Neural progenitor cell (in vitro differentiated cells): ENCODE measurements around the gene ZAP70. TPM values are rescaled to one million over a fixed set of nuclear protein-coding genes. Genes with fewer than 3 reads are reported as not detected.

ENCODE experiments used
- DNase-seq: peaks from one replicate; pipeline ENCODE4 v3.0.0-alpha.2; 2016; ENCODE audit warnings: low spot score
- H2AFZ ChIP-seq: fragments of 200-600 bp; sonication (generic); replicated peaks from 2 replicates; pipeline ENCODE4 v1.6.1; 2016; ENCODE audit warnings: antibody characterized with exemption
- H3F3A ChIP-seq: fragments of 200-600 bp; sonication (generic); 2 replicates; pipeline ENCODE4 v1.6.1; 2016; ENCODE audit warnings: antibody characterized with exemption, low read depth
- H3K27ac ChIP-seq: fragments of 200-600 bp; sonication (generic); 2 replicates; pipeline ENCODE4 v1.5.1; 2016; ENCODE audit warnings: mild to moderate bottlenecking
- H3K27me3 ChIP-seq: fragments of 200-600 bp; sonication (generic); 2 replicates; pipeline ENCODE4 v1.6.1; 2016; ENCODE audit warnings: mild to moderate bottlenecking, moderate library complexity
- H3K36me3 ChIP-seq: fragments of 200-600 bp; sonication (generic); 2 replicates; pipeline ENCODE4 v1.5.1; 2016
- H3K4me1 ChIP-seq: fragments of 200-600 bp; sonication (generic); 2 replicates; pipeline ENCODE4 v1.6.1; 2016; ENCODE audit warnings: mixed run types
- H3K4me2 ChIP-seq: fragments of 200-600 bp; sonication (generic); 2 replicates; pipeline ENCODE4 v1.6.1; 2016
- H3K4me3 ChIP-seq: fragments of 200-600 bp; sonication (generic); 2 replicates; pipeline ENCODE4 v1.5.1; 2016
- H3K79me2 ChIP-seq: fragments of 200-600 bp; sonication (generic); 2 replicates; pipeline ENCODE4 v1.6.1; 2016; ENCODE audit warnings: low read depth
- H3K9ac ChIP-seq: fragments of 200-600 bp; sonication (generic); 2 replicates; pipeline ENCODE4 v1.6.1; 2016
- H3K9me3 ChIP-seq: fragments of 200-600 bp; sonication (generic); 2 replicates; pipeline ENCODE4 v1.5.1; 2016; ENCODE audit warnings: low read depth
- H4K20me1 ChIP-seq: fragments of 200-600 bp; sonication (generic); 2 replicates; pipeline ENCODE4 v1.6.1; 2016; ENCODE audit warnings: low read depth
- H3K27ac Mint-ChIP-seq: 3 replicates; pipeline ENCODE4 v1.8.0; 2021; ENCODE audit warnings: mixed read lengths
- H3K27me3 Mint-ChIP-seq: 2 replicates; pipeline ENCODE4 v1.8.0; 2022; ENCODE audit warnings: low read depth, mild to moderate bottlenecking, inconsistent platforms, moderate library complexity, mixed read lengths; ENCODE audit not compliant: insufficient read depth
- H3K36me3 Mint-ChIP-seq: 3 replicates; pipeline ENCODE4 v1.8.0; 2021; ENCODE audit warnings: mixed read lengths
- H3K4me1 Mint-ChIP-seq: 3 replicates; pipeline ENCODE4 v1.8.0; 2021; ENCODE audit warnings: mixed read lengths
- H3K4me3 Mint-ChIP-seq: 3 replicates; pipeline ENCODE4 v1.8.0; 2021; ENCODE audit warnings: mild to moderate bottlenecking, moderate library complexity, mixed read lengths
- H3K9me3 Mint-ChIP-seq: 3 replicates; pipeline ENCODE4 v1.8.0; 2020; ENCODE audit warnings: mixed read lengths
- EZH2 ChIP-seq: fragments of 200-600 bp; sonication (generic); IDR thresholded peaks from 2 replicates; pipeline ENCODE4 v1.6.1; 2017; ENCODE audit warnings: antibody characterized with exemption, mild to moderate bottlenecking, moderate library complexity
- EZH2phosphoT487 ChIP-seq: fragments of 200-600 bp; sonication (generic); IDR thresholded peaks from 2 replicates; pipeline ENCODE4 v1.6.1; 2017; ENCODE audit warnings: antibody characterized with exemption
- small RNA-seq: library from RNA; depleted of rRNA; stranded (forward); fragments of <200 nt; gene quantifications from one replicate; pipeline ENCODE3, GENCODE V24; 2015
- total RNA-seq: library from RNA; depleted of rRNA; stranded (reverse); fragments of >200 nt; gene quantifications from 2 replicates; pipeline ENCODE4 v1.2.3, GENCODE V29; 2015; ENCODE audit warnings: low replicate concordance
- TF ChIP-seq, protein P1 (sequence below): fragments of 200-600 bp; sonication (generic); IDR thresholded peaks from 2 replicates; pipeline ENCODE4 v1.5.1; 2017; ENCODE audit warnings: antibody characterized with exemption, mild to moderate bottlenecking

Gene ZAP70
- total RNA-seq, 1 donor from 2014 or later, result not detected

DNA sequence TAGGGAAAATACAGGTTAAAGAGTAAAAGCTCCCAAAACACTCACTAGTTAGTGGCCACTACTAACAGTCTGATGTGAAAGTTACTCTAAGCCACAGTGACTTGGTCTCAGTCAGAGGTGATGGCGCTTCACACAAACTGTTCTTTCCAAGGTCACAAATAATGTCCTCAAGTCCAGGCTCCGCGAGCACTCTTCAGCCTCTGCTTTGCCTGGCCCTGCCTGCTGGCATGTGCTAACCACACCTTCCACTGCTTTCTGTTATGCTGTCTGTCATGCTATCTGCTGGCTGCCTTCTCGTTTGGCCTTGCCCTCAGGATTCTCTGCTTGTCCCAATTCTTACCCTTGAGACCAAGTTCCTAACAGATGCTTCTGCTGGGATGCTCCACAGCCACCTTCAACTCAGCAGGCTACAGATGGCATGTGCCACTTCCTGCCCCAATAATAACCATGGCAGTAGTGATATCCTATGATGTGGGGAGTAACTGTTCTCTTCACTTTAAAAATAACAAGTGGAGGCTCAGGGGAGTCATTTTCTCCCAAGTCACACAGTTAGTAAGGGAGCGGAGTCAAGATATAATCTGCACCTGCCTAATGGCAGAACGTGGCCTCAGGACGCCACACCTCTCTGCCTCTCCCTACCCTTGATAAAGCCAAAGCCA is 75.7 kb downstream of the ZAP70 start:
- H3K9me3 ChIP-seq, result no peaks in the 10 kb centered on the region
- no peaks in the 10 kb centered on the region for H3K27me3 ChIP-seq
- H3F3A ChIP-seq, result no peaks in the 10 kb centered on the region
- Mint-ChIP-seq H3K9me3 (no peaks in the 10 kb centered on the region), H3K4me3 (no peak overlapping the region), H3K27ac (no peak overlapping the region), H3K4me1 (no peaks in the 10 kb centered on the region), H3K27me3 (peaks cover 2% of the 10 kb centered on the region), H3K36me3 (peaks cover 24% of the 10 kb centered on the region)
- no peaks in the 10 kb centered on the region for H3K4me1 ChIP-seq
- no peaks in the 10 kb centered on the region for H3K36me3 ChIP-seq
- H3K79me2 ChIP-seq, result no peaks in the 10 kb centered on the region
- no peak for TF ChIP-seq EZH2phosphoT487
- TF ChIP-seq EZH2, result no peak
- TF ChIP-seq, protein P1, sequence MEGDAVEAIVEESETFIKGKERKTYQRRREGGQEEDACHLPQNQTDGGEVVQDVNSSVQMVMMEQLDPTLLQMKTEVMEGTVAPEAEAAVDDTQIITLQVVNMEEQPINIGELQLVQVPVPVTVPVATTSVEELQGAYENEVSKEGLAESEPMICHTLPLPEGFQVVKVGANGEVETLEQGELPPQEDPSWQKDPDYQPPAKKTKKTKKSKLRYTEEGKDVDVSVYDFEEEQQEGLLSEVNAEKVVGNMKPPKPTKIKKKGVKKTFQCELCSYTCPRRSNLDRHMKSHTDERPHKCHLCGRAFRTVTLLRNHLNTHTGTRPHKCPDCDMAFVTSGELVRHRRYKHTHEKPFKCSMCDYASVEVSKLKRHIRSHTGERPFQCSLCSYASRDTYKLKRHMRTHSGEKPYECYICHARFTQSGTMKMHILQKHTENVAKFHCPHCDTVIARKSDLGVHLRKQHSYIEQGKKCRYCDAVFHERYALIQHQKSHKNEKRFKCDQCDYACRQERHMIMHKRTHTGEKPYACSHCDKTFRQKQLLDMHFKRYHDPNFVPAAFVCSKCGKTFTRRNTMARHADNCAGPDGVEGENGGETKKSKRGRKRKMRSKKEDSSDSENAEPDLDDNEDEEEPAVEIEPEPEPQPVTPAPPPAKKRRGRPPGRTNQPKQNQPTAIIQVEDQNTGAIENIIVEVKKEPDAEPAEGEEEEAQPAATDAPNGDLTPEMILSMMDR, result no peak
- no peak overlapping the region for H2AFZ ChIP-seq
- H3K9ac ChIP-seq, result no peak overlapping the region
- no peak overlapping the region for H3K4me2 ChIP-seq
- no peaks in the 10 kb centered on the region for H4K20me1 ChIP-seq
- no peak overlapping the region for H3K27ac ChIP-seq
- no peak for DNase-seq
- no peak overlapping the region for H3K4me3 ChIP-seq

Small RNAs within 50 kb of the gene (small RNA-seq; reads per million reads assigned to genes)
- not detected for gene RNU4-8P

Other genes starting within 250 kb of the ZAP70 start
- 37.7 and 61.1 TPM in 2 replicates for gene ANKRD36B, start 123.7 kb upstream of the ZAP70 start, total RNA-seq
- 148 and 181 TPM in 2 replicates for gene COX5B, start 67.5 kb upstream of the ZAP70 start, total RNA-seq
- gene ACTR1B, start 49.5 kb upstream of the ZAP70 start, total RNA-seq, result 42.9 and 73.2 TPM in 2 replicates
- 3.3 and 6.2 TPM in 2 replicates for gene C2orf92, start 43.9 kb upstream of the ZAP70 start, total RNA-seq